H1 (cell line): ENCODE results near the gene C2orf42.

Experiments
- POLR2A ChIP-seq, 2 experiments: IDR thresholded peaks; 1 replicate in 1 of 2; 2 replicates in 1 of 2; pipeline ENCODE4 v1.6.1; 2011; ENCODE audit warnings: low read depth in 2 of 2, low read length in 2 of 2, mild to moderate bottlenecking in 2 of 2; ENCODE audit errors: control extremely low read depth in 1 of 2
- TF ChIP-seq, protein P1 (sequence below), 3 experiments: IDR thresholded peaks; 1 replicate in 2 of 3; 2 replicates in 1 of 3; pipeline versions ENCODE4 v1.5.1 to v1.6.1; 2011; ENCODE audit warnings: low read length in 3 of 3, mild to moderate bottlenecking in 3 of 3, inconsistent platforms in 2 of 3, low read depth in 1 of 3, moderate library complexity in 1 of 3; ENCODE audit not compliant: insufficient read depth in 1 of 3; ENCODE audit errors: control extremely low read depth in 1 of 3

GRCh38 chr2:70141212-70141901 is 49.5 kb downstream of the C2orf42 start:
- peak; percentile 61 to 70 for TF ChIP-seq POLR2A (IDR thresholded peaks at IDR 0.05; ENCODE audit: control extremely low read depth in 1 of 2, low read depth in 2 of 2, low read length in 2 of 2)
- TF ChIP-seq, protein P1, sequence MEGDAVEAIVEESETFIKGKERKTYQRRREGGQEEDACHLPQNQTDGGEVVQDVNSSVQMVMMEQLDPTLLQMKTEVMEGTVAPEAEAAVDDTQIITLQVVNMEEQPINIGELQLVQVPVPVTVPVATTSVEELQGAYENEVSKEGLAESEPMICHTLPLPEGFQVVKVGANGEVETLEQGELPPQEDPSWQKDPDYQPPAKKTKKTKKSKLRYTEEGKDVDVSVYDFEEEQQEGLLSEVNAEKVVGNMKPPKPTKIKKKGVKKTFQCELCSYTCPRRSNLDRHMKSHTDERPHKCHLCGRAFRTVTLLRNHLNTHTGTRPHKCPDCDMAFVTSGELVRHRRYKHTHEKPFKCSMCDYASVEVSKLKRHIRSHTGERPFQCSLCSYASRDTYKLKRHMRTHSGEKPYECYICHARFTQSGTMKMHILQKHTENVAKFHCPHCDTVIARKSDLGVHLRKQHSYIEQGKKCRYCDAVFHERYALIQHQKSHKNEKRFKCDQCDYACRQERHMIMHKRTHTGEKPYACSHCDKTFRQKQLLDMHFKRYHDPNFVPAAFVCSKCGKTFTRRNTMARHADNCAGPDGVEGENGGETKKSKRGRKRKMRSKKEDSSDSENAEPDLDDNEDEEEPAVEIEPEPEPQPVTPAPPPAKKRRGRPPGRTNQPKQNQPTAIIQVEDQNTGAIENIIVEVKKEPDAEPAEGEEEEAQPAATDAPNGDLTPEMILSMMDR (IDR thresholded peaks at IDR 0.05; ENCODE audit: control extremely low read depth in 1 of 3, insufficient read depth in 1 of 3, low read depth in 1 of 3, low read length in 3 of 3): peak; percentile 45 to 79 (median 68)
